ENCODE data around the gene STUB1.

DNA sequence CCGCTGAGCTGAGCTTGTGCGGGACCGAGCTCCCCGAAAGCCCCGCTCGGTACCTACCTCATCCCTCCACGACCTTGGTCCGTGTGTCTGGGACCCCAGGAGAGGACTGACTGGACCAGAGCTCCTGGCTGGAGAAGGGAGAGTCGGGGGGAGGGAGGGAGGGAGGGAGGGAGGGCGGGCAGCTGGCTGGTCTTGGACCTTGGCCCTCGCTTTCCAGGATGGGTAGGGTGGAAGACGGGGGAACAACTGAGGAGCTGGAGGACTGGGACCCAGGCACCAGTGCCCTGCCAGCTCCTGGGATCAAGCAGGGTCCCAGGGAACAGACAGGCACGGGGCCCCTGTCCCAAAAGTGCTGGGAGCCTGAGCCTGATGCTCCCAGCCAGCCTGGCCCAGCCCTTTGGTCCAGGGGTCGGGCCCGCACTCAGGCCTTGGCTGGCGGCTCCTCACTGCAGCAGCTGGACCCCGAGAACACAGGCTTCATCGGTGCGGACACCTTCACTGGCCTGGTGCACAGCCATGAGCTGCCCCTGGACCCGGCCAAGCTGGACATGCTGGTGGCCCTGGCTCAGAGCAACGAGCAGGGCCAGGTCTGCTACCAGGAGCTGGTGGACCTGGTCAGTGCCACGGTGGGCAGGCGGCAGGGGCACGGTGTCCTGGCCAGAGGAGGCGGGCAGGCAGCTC, 4.2 kb upstream of the STUB1 start:
- TF ChIP-seq, protein P1, sequence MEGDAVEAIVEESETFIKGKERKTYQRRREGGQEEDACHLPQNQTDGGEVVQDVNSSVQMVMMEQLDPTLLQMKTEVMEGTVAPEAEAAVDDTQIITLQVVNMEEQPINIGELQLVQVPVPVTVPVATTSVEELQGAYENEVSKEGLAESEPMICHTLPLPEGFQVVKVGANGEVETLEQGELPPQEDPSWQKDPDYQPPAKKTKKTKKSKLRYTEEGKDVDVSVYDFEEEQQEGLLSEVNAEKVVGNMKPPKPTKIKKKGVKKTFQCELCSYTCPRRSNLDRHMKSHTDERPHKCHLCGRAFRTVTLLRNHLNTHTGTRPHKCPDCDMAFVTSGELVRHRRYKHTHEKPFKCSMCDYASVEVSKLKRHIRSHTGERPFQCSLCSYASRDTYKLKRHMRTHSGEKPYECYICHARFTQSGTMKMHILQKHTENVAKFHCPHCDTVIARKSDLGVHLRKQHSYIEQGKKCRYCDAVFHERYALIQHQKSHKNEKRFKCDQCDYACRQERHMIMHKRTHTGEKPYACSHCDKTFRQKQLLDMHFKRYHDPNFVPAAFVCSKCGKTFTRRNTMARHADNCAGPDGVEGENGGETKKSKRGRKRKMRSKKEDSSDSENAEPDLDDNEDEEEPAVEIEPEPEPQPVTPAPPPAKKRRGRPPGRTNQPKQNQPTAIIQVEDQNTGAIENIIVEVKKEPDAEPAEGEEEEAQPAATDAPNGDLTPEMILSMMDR (IDR thresholded peaks at IDR 0.05), result no peak
- no peak for TF ChIP-seq POLR2A (IDR thresholded peaks at IDR 0.05)
- no peak for TF ChIP-seq POLR2AphosphoS5 (IDR thresholded peaks at IDR 0.05)
